Smooth muscle cell (in vitro differentiated cells): Measurements from ENCODE around the gene STAMBP. TPM values are rescaled to one million over a fixed set of nuclear protein-coding genes. Genes with fewer than 3 reads are reported as not detected.

Source experiments
- DNase-seq: peaks from one replicate; lab custom pipeline; 2025; ENCODE audit not compliant: unreplicated experiment; lab: John Stamatoyannopoulos, UW
- H2AFZ ChIP-seq: fragments of 200-600 bp; sonication (generic); 2 replicates; pipeline ENCODE4 v1.6.0; 2016; ENCODE audit warnings: antibody characterized with exemption, low read depth, mild to moderate bottlenecking
- H3F3A ChIP-seq: fragments of 200-600 bp; sonication (generic); 2 replicates; pipeline ENCODE4 v1.6.0; 2017; ENCODE audit warnings: antibody characterized with exemption, low read depth
- H3K27ac ChIP-seq: fragments of 200-600 bp; sonication (generic); 2 replicates; pipeline ENCODE4 v1.5.1; 2016; ENCODE audit warnings: low read depth, mild to moderate bottlenecking
- H3K27me3 ChIP-seq: fragments of 200-600 bp; sonication (generic); 2 replicates; pipeline ENCODE4 v1.6.1; 2016; ENCODE audit warnings: low read depth, mild to moderate bottlenecking
- H3K36me3 ChIP-seq: fragments of 200-600 bp; sonication (generic); 2 replicates; pipeline ENCODE4 v1.5.1; 2016; ENCODE audit warnings: low read depth
- H3K4me1 ChIP-seq: fragments of 200-600 bp; sonication (generic); 2 replicates; pipeline ENCODE4 v1.5.1; 2016; ENCODE audit warnings: low read depth
- H3K4me2 ChIP-seq: fragments of 200-600 bp; sonication (generic); 2 replicates; pipeline ENCODE4 v1.6.0; 2016; ENCODE audit warnings: mild to moderate bottlenecking
- H3K4me3 ChIP-seq: fragments of 200-600 bp; sonication (generic); 2 replicates; pipeline ENCODE4 v1.5.1; 2016; ENCODE audit warnings: mild to moderate bottlenecking
- H3K79me2 ChIP-seq: fragments of 200-600 bp; sonication (generic); 2 replicates; pipeline ENCODE4 v1.6.0; 2016; ENCODE audit warnings: low read depth, mild to moderate bottlenecking
- H3K9ac ChIP-seq: fragments of 200-600 bp; sonication (generic); 2 replicates; pipeline ENCODE4 v1.6.0; 2016; ENCODE audit warnings: low read depth
- H3K9me3 ChIP-seq: fragments of 200-600 bp; sonication (generic); replicated peaks from 2 replicates; pipeline ENCODE4 v1.5.1; 2016; ENCODE audit warnings: low read depth
- H4K20me1 ChIP-seq: fragments of 200-600 bp; sonication (generic); 2 replicates; pipeline ENCODE4 v1.6.0; 2016; ENCODE audit warnings: low read depth
- CTCF ChIP-seq: fragments of 200-600 bp; sonication (generic); IDR thresholded peaks from 2 replicates; pipeline ENCODE4 v1.5.1; 2017; ENCODE audit warnings: borderline replicate concordance, mild to moderate bottlenecking, antibody characterized with exemption; ENCODE audit not compliant: insufficient read depth, poor library complexity, severe bottlenecking
- WGBS: methylation state at CpG from one replicate; pipeline ENCODE4 v1.1.7; 2016; ENCODE audit warnings: low lambda C conversion rate; 5-methylcytosine and 5-hydroxymethylcytosine counted together
- polyA plus RNA-seq: library from polyadenylated mRNA; unstranded; fragments of >200 nt; fragmentation: Nextera tagmentation; extraction: Ambion mirVana; gene quantifications from 2 replicates; pipeline ENCODE4 v1.2.1, GENCODE V29; 2016
- total RNA-seq: library from RNA; depleted of rRNA; stranded (reverse); fragments of >200 nt; gene quantifications from 2 replicates; pipeline ENCODE4 v1.2.3, GENCODE V29; 2014

Gene STAMBP
- total and polyA plus RNA-seq, 2 experiments from 2014 or later = 48.5 to 61.1 TPM

DNA sequence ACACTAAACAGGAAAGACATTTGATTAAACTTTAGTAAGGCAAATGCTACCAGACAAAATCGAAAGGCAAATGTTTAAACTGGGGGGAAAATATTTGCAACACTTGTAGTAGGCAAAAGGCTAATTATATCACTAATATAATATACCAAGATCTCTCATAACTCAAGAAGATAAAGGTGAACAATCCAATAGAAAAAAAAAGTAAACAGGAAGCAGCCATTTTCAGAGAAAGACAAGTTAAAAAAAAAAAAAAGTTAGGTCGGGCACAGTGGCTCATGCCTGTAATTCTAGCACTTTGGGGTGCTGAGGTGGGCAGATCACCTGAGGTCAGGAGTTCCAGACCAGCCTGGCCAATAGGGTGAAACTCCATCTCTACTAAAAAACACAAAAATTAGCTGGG lies 59.6 kb downstream of the STAMBP start:
- Histone ChIP-seq H3K27ac (no peak overlapping the region), H4K20me1 (no peaks in the 10 kb centered on the region), H3K9me3 (no peaks in the 10 kb centered on the region), H3K4me1 (no peaks in the 10 kb centered on the region), H3K36me3 (no peaks in the 10 kb centered on the region), H2AFZ (no peak overlapping the region), H3K79me2 (no peaks in the 10 kb centered on the region), H3F3A (no peaks in the 10 kb centered on the region), H3K27me3 (no peaks in the 10 kb centered on the region), H3K4me2 (no peak overlapping the region), H3K4me3 (no peak overlapping the region), H3K9ac (no peak overlapping the region)
- DNase-seq = no peak
- no peak for TF ChIP-seq CTCF
- WGBS = 86% methylated on average over 2 of the region's 2 CpGs

- no peaks in the 10 kb centered on the region for H3K27me3 ChIP-seq
- no peaks in the 10 kb centered on the region for H3F3A ChIP-seq
- TF ChIP-seq CTCF = no peak
- no peaks in the 10 kb centered on the region for H3K36me3 ChIP-seq
- 86% methylated on average over 5 of the region's 5 CpGs for WGBS
- no peaks in the 10 kb centered on the region for H3K9me3 ChIP-seq
- H3K4me1 ChIP-seq = no peaks in the 10 kb centered on the region
- H3K4me2 ChIP-seq = no peak overlapping the region
- no peak for DNase-seq
- no peak overlapping the region for H3K9ac ChIP-seq
- no peaks in the 10 kb centered on the region for H3K79me2 ChIP-seq
- no peak overlapping the region for H2AFZ ChIP-seq
- H3K4me3 ChIP-seq = no peak overlapping the region
- no peak overlapping the region for H3K27ac ChIP-seq
- H4K20me1 ChIP-seq = no peaks in the 10 kb centered on the region
These were observed 60.4 kb downstream of the STAMBP start for GRCh38 chr2:73889206-73889605.

DNA sequence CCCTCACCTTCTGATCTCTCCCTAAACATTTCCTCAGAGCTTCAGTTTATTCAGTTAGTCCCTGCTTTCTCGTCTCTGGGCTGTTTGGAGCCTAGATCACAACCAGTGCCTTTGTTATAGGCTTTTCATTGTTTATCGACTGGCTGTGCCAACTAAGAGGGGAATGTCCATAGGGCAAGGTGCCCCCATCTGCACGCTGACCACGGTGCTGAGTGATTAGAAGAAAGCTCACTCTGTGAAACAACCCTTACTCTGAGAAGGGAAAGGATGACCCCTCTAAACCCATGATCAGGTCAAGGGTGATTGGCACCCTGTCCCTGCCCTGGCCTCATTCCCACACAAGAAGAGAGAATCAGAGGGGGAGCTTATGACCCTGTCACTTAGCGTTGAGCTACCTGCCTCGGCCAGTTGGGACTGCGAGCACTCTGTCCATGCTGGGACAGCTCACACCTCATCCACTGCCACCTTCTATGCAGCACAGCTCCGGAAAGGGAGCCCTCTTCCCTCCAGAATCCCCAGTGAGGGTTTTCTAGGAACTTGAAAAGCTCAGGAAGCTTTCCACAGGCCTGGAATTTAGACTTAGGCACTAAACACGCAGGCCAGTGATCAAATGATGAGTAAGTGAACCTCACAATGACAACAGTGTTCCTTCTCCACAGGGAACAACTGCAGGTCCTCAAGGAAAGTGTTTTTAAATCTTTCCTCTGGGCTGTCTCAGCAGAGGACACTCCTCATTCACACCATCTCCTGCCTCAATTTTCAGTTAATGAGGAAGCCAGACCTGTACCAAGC lies 61.7 kb downstream of the STAMBP start:
- H2AFZ ChIP-seq = no peak overlapping the region
- no peaks in the 10 kb centered on the region for H3K79me2 ChIP-seq
- no peak for DNase-seq
- H3K36me3 ChIP-seq = no peaks in the 10 kb centered on the region
- H3K4me2 ChIP-seq = no peak overlapping the region
- H3K27ac ChIP-seq = no peak overlapping the region
- 79% methylated on average over 9 of the region's 9 CpGs for WGBS
- H3K4me3 ChIP-seq = no peak overlapping the region
- no peaks in the 10 kb centered on the region for H3K9me3 ChIP-seq
- no peak for TF ChIP-seq CTCF
- no peaks in the 10 kb centered on the region for H3F3A ChIP-seq
- no peaks in the 10 kb centered on the region for H3K4me1 ChIP-seq
- no peaks in the 10 kb centered on the region for H3K27me3 ChIP-seq
- H4K20me1 ChIP-seq = no peaks in the 10 kb centered on the region
- no peak overlapping the region for H3K9ac ChIP-seq
